ENCODE measurements around the gene STPG2. TPM values are rescaled to one million over a fixed set of nuclear protein-coding genes. Genes with fewer than 3 reads are reported as not detected.

The STPG2 gene
- total RNA-seq, 6 donors from 2014 or later, result 0.30 to 5.2 (median 0.49) TPM; not detected in 1

GRCh38 chr4:97762115-97762512, 381.2 kb downstream of the STPG2 start:
- Histone ChIP-seq H3K27me3 (no peaks in the 10 kb centered on the region), H3K4me1 (no peaks in the 10 kb centered on the region), H3K36me3 (no peaks in the 10 kb centered on the region), H3K4me3 (no peak overlapping the region), H3K9me3 (no peaks in the 10 kb centered on the region), H3K27ac (no peak overlapping the region)
- ATAC-seq (ENCODE audit: low FRiP score in 2 of 2) (no peak), DNase-seq (no peak)
- TF ChIP-seq POLR2AphosphoS5 (IDR thresholded peaks at IDR 0.05) (no peak), CTCF (IDR thresholded peaks at IDR 0.05) (no peak), POLR2A (IDR thresholded peaks at IDR 0.05) (no peak), EP300 (IDR thresholded peaks at IDR 0.05) (no peak)
- WGBS, 2 donors, result 61 to 73% methylated on average over 1 of the region's 1 CpG

- H3K9me3 ChIP-seq, result no peaks in the 10 kb centered on the region
- H3K27ac ChIP-seq, result no peak overlapping the region
- H3K36me3 ChIP-seq, result no peaks in the 10 kb centered on the region
- ATAC-seq (ENCODE audit: low FRiP score in 2 of 2) (no peak), DNase-seq (no peak)
- no peak overlapping the region for H3K4me3 ChIP-seq
- TF ChIP-seq POLR2AphosphoS5 (IDR thresholded peaks at IDR 0.05), result no peak
- no peak for TF ChIP-seq EP300 (IDR thresholded peaks at IDR 0.05)
- TF ChIP-seq POLR2A (IDR thresholded peaks at IDR 0.05), result no peak
- no peak for TF ChIP-seq CTCF (IDR thresholded peaks at IDR 0.05)
- H3K4me1 ChIP-seq, result no peaks in the 10 kb centered on the region
- H3K27me3 ChIP-seq, result no peaks in the 10 kb centered on the region
- 60 to 63% methylated on average over 2 of the region's 2 CpGs for WGBS, 2 donors
Measured at GRCh38 chr4:97761445-97762114, 381.7 kb downstream of the STPG2 start.

GRCh38 chr4:97759785-97760184, 383.5 kb downstream of the STPG2 start:
- Histone ChIP-seq H3K27ac (no peak overlapping the region), H3K9me3 (no peaks in the 10 kb centered on the region), H3K27me3 (no peaks in the 10 kb centered on the region), H3K4me1 (no peaks in the 10 kb centered on the region), H3K4me3 (no peak overlapping the region), H3K36me3 (no peaks in the 10 kb centered on the region)
- TF ChIP-seq POLR2AphosphoS5 (IDR thresholded peaks at IDR 0.05), result no peak
- no peak for TF ChIP-seq CTCF (IDR thresholded peaks at IDR 0.05)
- no peak for TF ChIP-seq POLR2A (IDR thresholded peaks at IDR 0.05)
- TF ChIP-seq EP300 (IDR thresholded peaks at IDR 0.05), result no peak
- ATAC-seq (ENCODE audit: low FRiP score in 2 of 2) (no peak), DNase-seq (no peak)
- 89 to 91% methylated on average over 2 of the region's 2 CpGs for WGBS, 2 donors

- no peaks in the 10 kb centered on the region for H3K4me1 ChIP-seq
- no peaks in the 10 kb centered on the region for H3K27me3 ChIP-seq
- no peak overlapping the region for H3K27ac ChIP-seq
- H3K9me3 ChIP-seq, result no peaks in the 10 kb centered on the region
- 58 to 66% methylated on average over 1 of the region's 1 CpG for whole genome bisulfite sequencing, 2 donors
- DNase-seq (no peak), ATAC-seq (ENCODE audit: low FRiP score in 2 of 2) (no peak)
- TF ChIP-seq POLR2A (IDR thresholded peaks at IDR 0.05), result no peak
- no peaks in the 10 kb centered on the region for H3K36me3 ChIP-seq
- no peak overlapping the region for H3K4me3 ChIP-seq
Measured at GRCh38 chr4:97752599-97752998, 390.7 kb downstream of the STPG2 start.

GRCh38 chr4:97747945-97748344, 395.3 kb downstream of the STPG2 start:
- no peaks in the 10 kb centered on the region for H3K9me3 ChIP-seq
- no peak overlapping the region for H3K27ac ChIP-seq
- H3K4me1 ChIP-seq, result no peaks in the 10 kb centered on the region
- no peaks in the 10 kb centered on the region for H3K36me3 ChIP-seq
- H3K4me3 ChIP-seq, result no peak overlapping the region
- ATAC-seq (ENCODE audit: low FRiP score in 2 of 2), result no peak
- WGBS, 2 donors, result 76 to 83% methylated on average over 3 of the region's 3 CpGs
- no peaks in the 10 kb centered on the region for H3K27me3 ChIP-seq
- TF ChIP-seq EP300 (IDR thresholded peaks at IDR 0.05), result no peak
- no peak for TF ChIP-seq POLR2AphosphoS5 (IDR thresholded peaks at IDR 0.05)
- TF ChIP-seq POLR2A (IDR thresholded peaks at IDR 0.05), result no peak
- TF ChIP-seq CTCF (IDR thresholded peaks at IDR 0.05), result no peak
- DNase-seq, result no peak
